Measurements from ENCODE around the gene LSS. TPM values are rescaled to one million over a fixed set of nuclear protein-coding genes. Genes with fewer than 3 reads are reported as not detected.

LSS gene
- total and polyA plus RNA-seq, 2 experiments from 2014 or later, result 55.0 to 237 TPM

GRCh38 chr21:46252840-46253239 is 24.3 kb upstream of the LSS start (continued):
- TF ChIP-seq ZNF462 (CRISPR knock-in tag; IDR thresholded peaks at IDR 0.05) (no peak), POLR2AphosphoS5 (IDR thresholded peaks at IDR 0.05; ENCODE audit: low read depth) (no peak), EZH2phosphoT487 (IDR thresholded peaks at IDR 0.05; ENCODE audit: unreplicated experiment) (no peak)

GRCh38 chr21:46250146-46250725 is 21.7 kb upstream of the LSS start:
- peaks cover 59% of the 10 kb centered on the region for H3K36me3 ChIP-seq (ENCODE audit: insufficient read depth)
- Mint-ChIP-seq H3K4me3 (no peak overlapping the region), H3K27ac (no peak overlapping the region), H3K27me3 (ENCODE audit: insufficient read depth, low read depth, poor library complexity) (peaks cover 3% of the 10 kb centered on the region), H3K9me3 (no peaks in the 10 kb centered on the region; the same call in 2 of the 3 replicates), H3K36me3 (ENCODE audit: low read depth) (peaks cover 92% of the 10 kb centered on the region), H3K4me1 (no peaks in the 10 kb centered on the region)
- no peak for DNase-seq (ENCODE audit: low spot score)
- H3K4me3 ChIP-seq, result no peak overlapping the region
- H3K79me2 ChIP-seq (replicated peaks; ENCODE audit: insufficient read depth), result no peaks in the 10 kb centered on the region
- no peaks in the 10 kb centered on the region for H3K9me2 ChIP-seq (ENCODE audit: insufficient read depth)
- H3F3A ChIP-seq (replicated peaks; ENCODE audit: low read depth), result peaks cover 4% of the 10 kb centered on the region; the same call in 1 of the 2 replicates
- H3K27me3 ChIP-seq (ENCODE audit: insufficient read depth), result no peaks in the 10 kb centered on the region
- no peaks in the 10 kb centered on the region for H3K4me1 ChIP-seq (ENCODE audit: insufficient read depth)
- H3K27ac ChIP-seq (ENCODE audit: low read depth), result no peak overlapping the region
- TF ChIP-seq CTCF (conservative IDR thresholded peaks at IDR 0.05; ENCODE audit: low read depth in 2 of 2), result no peak
- no peak for TF ChIP-seq CREB1 (CRISPR knock-in tag; IDR thresholded peaks at IDR 0.05; ENCODE audit: low read depth)
- no peak for TF ChIP-seq POLR2AphosphoS5 (IDR thresholded peaks at IDR 0.05; ENCODE audit: low read depth)
- no peak for TF ChIP-seq EZH2phosphoT487 (IDR thresholded peaks at IDR 0.05; ENCODE audit: unreplicated experiment)
- no peak overlapping the region for H3K4me2 ChIP-seq
- ATAC-seq, result no peak
- H4K20me1 ChIP-seq (replicated peaks; ENCODE audit: insufficient read depth), result peaks cover 7% of the 10 kb centered on the region
- H2AFZ ChIP-seq, result no peak overlapping the region
